SK-N-SH treated with all-trans-retinoic acid at 6 μM for 48 hours (cell line): ENCODE results near the gene FEN1.

Experiments
- ATAC-seq: fragments of 200-7000 bp; cut with Tn5 transposase; 3 replicates; pipeline ENCODE4 v1.9.1; 2020; ENCODE audit warnings: mild to moderate bottlenecking, moderate library complexity
- ARNTL ChIP-seq: fragments of 450-650 bp; formaldehyde crosslinking; IDR thresholded peaks from 2 replicates; pipeline ENCODE4 v1.5.0; 2020; ENCODE audit warnings: low read depth, mild to moderate bottlenecking, moderate library complexity, borderline replicate concordance
- BACH2 ChIP-seq: fragments of 250-450 bp; sonication (Bioruptor Pico); IDR thresholded peaks from 2 replicates; pipeline ENCODE4 v1.9.0; 2021; ENCODE audit warnings: mild to moderate bottlenecking, borderline replicate concordance
- CREB5 ChIP-seq: fragments of 250-450 bp; sonication (Bioruptor Pico); IDR thresholded peaks from 2 replicates; pipeline ENCODE4 v1.5.1; 2020; ENCODE audit warnings: low read depth, mild to moderate bottlenecking, moderate library complexity
- CSDC2 ChIP-seq: fragments of 250-450 bp; sonication (Bioruptor Pico); IDR thresholded peaks from 2 replicates; pipeline ENCODE4 v1.5.0; 2020; ENCODE audit warnings: mild to moderate bottlenecking, moderate library complexity
- CSRNP3 ChIP-seq: fragments of 250-450 bp; sonication (Bioruptor Pico); IDR thresholded peaks from 2 replicates; pipeline ENCODE4 v1.5.1; 2021; ENCODE audit warnings: mild to moderate bottlenecking, moderate library complexity
- OSR1 ChIP-seq: fragments of 250-450 bp; sonication (Bioruptor Pico); IDR thresholded peaks from 2 replicates; pipeline ENCODE4 v1.8.0; 2022; ENCODE audit warnings: moderate library complexity, mild to moderate bottlenecking, inconsistent platforms
- RARB ChIP-seq: fragments of 250-450 bp; sonication (Bioruptor Pico); IDR thresholded peaks from 2 replicates; pipeline ENCODE4 v1.8.0; 2021; ENCODE audit warnings: mild to moderate bottlenecking, moderate library complexity
- SNAI2 ChIP-seq: fragments of 250-450 bp; sonication (Bioruptor Pico); IDR thresholded peaks from 2 replicates; pipeline ENCODE4 v1.5.0; 2020; ENCODE audit warnings: mild to moderate bottlenecking, moderate library complexity
- TCF4 ChIP-seq: fragments of 250-450 bp; sonication (Bioruptor Pico); IDR thresholded peaks from 2 replicates; pipeline ENCODE4 v1.8.0; 2021; ENCODE audit warnings: mild to moderate bottlenecking, moderate library complexity, borderline replicate concordance
- TSHZ2 ChIP-seq: fragments of 250-450 bp; sonication (Bioruptor Pico); IDR thresholded peaks from 2 replicates; pipeline ENCODE4 v1.5.0; 2020; ENCODE audit warnings: mild to moderate bottlenecking, moderate library complexity
- ZC3H10 ChIP-seq: fragments of 250-450 bp; sonication (Bioruptor Pico); IDR thresholded peaks from 2 replicates; pipeline ENCODE4 v1.5.1; 2021; ENCODE audit warnings: mild to moderate bottlenecking, moderate library complexity
- ZFP30 ChIP-seq: fragments of 450-650 bp; formaldehyde crosslinking; IDR thresholded peaks from 2 replicates; pipeline ENCODE4 v1.5.0; 2022; ENCODE audit warnings: mild to moderate bottlenecking, moderate library complexity
- ZNF565 ChIP-seq: fragments of 450-650 bp; formaldehyde crosslinking; conservative IDR thresholded peaks from 2 replicates; pipeline ENCODE4 v1.5.0; 2020; ENCODE audit warnings: low read depth, mild to moderate bottlenecking, moderate library complexity
- ZNF8 ChIP-seq: fragments of 450-650 bp; formaldehyde crosslinking; IDR thresholded peaks from 2 replicates; pipeline ENCODE4 v1.5.0; 2020; ENCODE audit warnings: mild to moderate bottlenecking, moderate library complexity

FEN1 gene

GRCh38 chr11:61812736-61813411 lies 20.2 kb downstream of the FEN1 start:
- TF ChIP-seq RARB (CRISPR knock-in tag) = no peak
- no peak for TF ChIP-seq ZNF565 (CRISPR knock-in tag)
- TF ChIP-seq OSR1 (CRISPR knock-in tag) = no peak
- no peak for TF ChIP-seq TCF4 (CRISPR knock-in tag)
- TF ChIP-seq BACH2 = no peak
- ATAC-seq = no peak

- ATAC-seq = no peak
- 0 out of 2 replicates have a peak, but pooled peaks have one; percentile 14 for TF ChIP-seq ZNF8 (CRISPR knock-in tag)
- TF ChIP-seq ZC3H10 (CRISPR knock-in tag) = no peak
Observed at GRCh38 chr11:61814247-61814957, 21.7 kb downstream of the FEN1 start.

GRCh38 chr11:61814958-61815789 lies 22.5 kb downstream of the FEN1 start:
- ATAC-seq = peak; percentile 85
- TF ChIP-seq TSHZ2 (CRISPR knock-in tag) (0 out of 2 replicates have a peak, but pooled peaks have one; percentile 21), ZNF565 (CRISPR knock-in tag) (no peak; the same call in 1 of the 2 replicates), SNAI2 (no peak), ZFP30 (CRISPR knock-in tag) (peak; percentile 30; the same call in 1 of the 2 replicates), TCF4 (CRISPR knock-in tag) (no peak), CREB5 (CRISPR knock-in tag) (0 out of 2 replicates have a peak, but pooled peaks have one; percentile 43), CSRNP3 (CRISPR knock-in tag) (no peak)
- TF ChIP-seq, all 23 proteins: peak for 3

GRCh38 chr11:61815790-61816735 lies 23.4 kb downstream of the FEN1 start:
- peak; percentile 57 for ATAC-seq
- no peak for TF ChIP-seq BACH2
- no peak for TF ChIP-seq ARNTL (CRISPR knock-in tag)
- no peak for TF ChIP-seq CSDC2 (CRISPR knock-in tag)
- TF ChIP-seq CREB5 (CRISPR knock-in tag) = no peak
- TF ChIP-seq ZFP30 (CRISPR knock-in tag) = no peak
- no peak for TF ChIP-seq ZC3H10 (CRISPR knock-in tag)
- no peak for TF ChIP-seq TSHZ2 (CRISPR knock-in tag)
